Pancreas (tissue), 10 donors: ENCODE results near the gene OR10A3. TPM values are rescaled to one million over a fixed set of nuclear protein-coding genes. Genes with fewer than 3 reads are reported as not detected.

Experiments
- ATAC-seq, 4 donors: fragments of 200-7000 bp; cut with Tn5 transposase; one replicate each; pipeline versions ENCODE4 v1.8.0 to v1.9.1; 2020; ENCODE audit warnings: mild to moderate bottlenecking in 4 of 4, moderate library complexity in 4 of 4
- DNase-seq, 6 donors: peaks; one replicate each; pipeline ENCODE4 v3.0.0-alpha.2; 2020
- FAIRE-seq: peaks from 2 replicates; lab custom pipeline; 2012; peaks lifted over from hg19 to GRCh38; lab: Jason Lieb, UNC
- H3K27ac ChIP-seq, 4 donors: fragments of 200-600 bp; sonication (generic); 1 replicate in 3 of 4; 2 replicates in 1 of 4; pipeline versions ENCODE4 v1.5.0 to v1.8.0; 2020
- H3K27me3 ChIP-seq, 4 donors: fragments of 200-600 bp; one replicate each; pipeline ENCODE4 v1.8.0; 2021
- H3K36me3 ChIP-seq, 3 donors: fragments of 200-600 bp; sonication (generic) in 1 of 3; one replicate each; pipeline versions ENCODE4 v1.5.0 to v1.8.0; 2020 to 2021
- H3K4me1 ChIP-seq, 3 donors: fragments of 200-600 bp; one replicate each; pipeline ENCODE4 v1.8.0; 2021
- H3K4me3 ChIP-seq, 4 donors: fragments of 200-600 bp; sonication (generic) in 2 of 4; one replicate each; pipeline versions ENCODE4 v1.5.0 to v1.8.0; 2020 to 2021
- H3K9me3 ChIP-seq, 4 donors: fragments of 200-600 bp; one replicate each; pipeline ENCODE4 v1.8.0; 2021
- CTCF ChIP-seq, 4 donors: fragments of 200-600 bp; sonication (generic) in 3 of 4; IDR thresholded peaks; one replicate each; pipeline versions ENCODE4 v1.5.0 to v1.8.0; 2021; ENCODE audit warnings: antibody characterized with exemption in 4 of 4
- WGBS, 2 donors: extraction: QIAGEN DNeasy Blood & Tissue Kit; methylation state at CpG; one replicate each; pipeline ENCODE4 v1.1.7; 2013; 5-methylcytosine and 5-hydroxymethylcytosine counted together
- intact Hi-C, 3 donors: fragments of 100-400 bp; cut with DNase I; formaldehyde crosslinking; loops; one replicate each; pipeline versions ENCODE4 v1.11.1 to v1.14.2; 2022
- polyA plus RNA-seq, 2 donors: library from polyadenylated mRNA; stranded (reverse); fragments of 200-250 nt; gene quantifications; one replicate each; pipeline ENCODE4 v1.2.3, GENCODE V29; 2013
- total RNA-seq, 6 donors: library from RNA; stranded (reverse); fragmentation: NEBNext Ultra II Directional in 4 of 6; extraction: Animal tissue kit (Norgen Biotek cat#: 25700) in 4 of 6; gene quantifications; one replicate each; pipeline versions ENCODE4 v1.2.1 to v1.2.4, GENCODE V29; 2021 to 2023
- donor health status: healthy with polysubstance abuse.
- donor health status: DM: no; HTN: no; CAD: no; lungs with moderate emphysema.
- donor health status: DM: no; HTN: no; CAD: no.
- donor health status: control.
- donor health status: control.
- donor health status: Bipolar disorder and iron deficiency.
- donor health status: DM: yes; HTN: yes; CAD: no.
- donor health status: DM: no; HTN: no; CAD: no.
- donor health status: DM: no; HTN: no; CAD: no.
- donor health status: DM: yes; HTN: yes; CAD: no.

Gene OR10A3
- total and polyA plus RNA-seq, 8 donors: not detected

GRCh38 chr11:7918141-7918540 is 23.4 kb downstream of the OR10A3 start:
- H3K4me1 ChIP-seq: no peaks in the 10 kb centered on the region
- no peak overlapping the region for H3K27ac ChIP-seq
- TF ChIP-seq CTCF (IDR thresholded peaks at IDR 0.05): no peak
- ATAC-seq (no peak), FAIRE-seq (no peak), DNase-seq (no peak)
- no peaks in the 10 kb centered on the region for H3K27me3 ChIP-seq
- intact Hi-C loops: no loop called here
- H3K4me3 ChIP-seq: no peak overlapping the region
- WGBS, 2 donors: 65 to 76% methylated on average over 2 of the region's 2 CpGs
- no peaks in the 10 kb centered on the region for H3K9me3 ChIP-seq
- H3K36me3 ChIP-seq: no peaks in the 10 kb centered on the region

- H3K27me3 ChIP-seq: no peaks in the 10 kb centered on the region
- no peak overlapping the region for H3K27ac ChIP-seq
- H3K4me1 ChIP-seq: peaks cover 0 to 9% (median 0%) of the 10 kb centered on the region in 3 donors
- no peaks in the 10 kb centered on the region for H3K9me3 ChIP-seq
- intact Hi-C loops: no loop called here
- FAIRE-seq (no peak), ATAC-seq (no peak), DNase-seq (no peak)
- H3K36me3 ChIP-seq: no peaks in the 10 kb centered on the region
- no peak overlapping the region for H3K4me3 ChIP-seq
- TF ChIP-seq CTCF (IDR thresholded peaks at IDR 0.05): no peak
Observed at GRCh38 chr11:7911011-7911410, 30.5 kb downstream of the OR10A3 start.

GRCh38 chr11:7910286-7910788 is 31.2 kb downstream of the OR10A3 start:
- FAIRE-seq: no peak
- Histone ChIP-seq H3K4me1 (peaks cover 0 to 9% (median 0%) of the 10 kb centered on the region in 3 donors), H3K27ac (no peak overlapping the region), H3K4me3 (no peak overlapping the region), H3K27me3 (no peaks in the 10 kb centered on the region), H3K36me3 (no peaks in the 10 kb centered on the region), H3K9me3 (no peaks in the 10 kb centered on the region)
- no peak for DNase-seq
- intact Hi-C loops: no loop called here
- WGBS, 2 donors: 17 to 32% methylated on average over 2 of the region's 2 CpGs
- no peak for ATAC-seq
- no peak for TF ChIP-seq CTCF (IDR thresholded peaks at IDR 0.05)

DNA sequence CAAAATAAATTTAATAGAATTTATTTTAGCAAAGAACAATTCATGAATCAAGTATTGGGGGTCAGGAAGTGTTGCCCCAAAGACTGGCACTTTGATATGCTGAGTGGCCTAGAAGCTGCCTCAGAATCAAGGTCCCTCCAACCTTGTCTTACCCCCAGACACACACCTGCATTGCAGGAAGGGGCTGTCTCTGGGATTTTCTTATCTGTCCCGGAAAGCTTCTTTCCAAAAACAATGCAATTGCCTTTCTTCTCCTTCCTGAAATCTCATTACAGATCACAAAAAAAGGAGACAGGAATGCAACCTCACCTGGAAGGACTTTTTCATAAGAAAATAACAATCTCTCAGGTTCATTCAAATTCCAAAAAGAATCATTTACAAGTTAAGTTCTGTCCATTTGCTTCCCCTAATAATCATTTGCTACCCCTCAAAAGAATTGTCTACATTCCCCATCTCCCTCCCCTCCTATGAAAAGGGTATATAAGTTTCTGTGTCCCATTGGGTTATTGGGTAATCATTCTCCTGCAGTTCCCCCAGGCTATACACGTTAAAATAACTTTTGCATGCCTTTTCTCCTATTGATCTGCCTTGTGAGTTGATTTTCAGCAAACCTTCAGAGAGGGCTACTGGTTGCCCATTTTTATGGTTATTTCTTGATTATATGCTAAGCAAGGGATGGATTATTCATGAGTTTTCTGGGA is 31.8 kb downstream of the OR10A3 start:
- no peaks in the 10 kb centered on the region for H3K9me3 ChIP-seq
- intact Hi-C loops: no loop called here
- H3K27ac ChIP-seq: no peak overlapping the region
- WGBS, 2 donors: 31 to 35% methylated on average over 2 of the region's 2 CpGs
- H3K36me3 ChIP-seq: no peaks in the 10 kb centered on the region
- no peak for FAIRE-seq
- H3K27me3 ChIP-seq: no peaks in the 10 kb centered on the region
- no peak for DNase-seq
- TF ChIP-seq CTCF (IDR thresholded peaks at IDR 0.05): no peak
- H3K4me3 ChIP-seq: no peak overlapping the region
- peaks cover 0 to 9% (median 0%) of the 10 kb centered on the region in 3 donors for H3K4me1 ChIP-seq
- ATAC-seq: no peak

GRCh38 chr11:7907121-7907520 is 34.4 kb downstream of the OR10A3 start:
- ATAC-seq: no peak
- TF ChIP-seq CTCF (IDR thresholded peaks at IDR 0.05): no peak
- peaks cover 0 to 9% (median 0%) of the 10 kb centered on the region in 3 donors for H3K4me1 ChIP-seq
- no peak for DNase-seq
- H3K9me3 ChIP-seq: no peaks in the 10 kb centered on the region
- no peak overlapping the region for H3K4me3 ChIP-seq
- FAIRE-seq: no peak
- no peaks in the 10 kb centered on the region for H3K27me3 ChIP-seq
- intact Hi-C loops: no loop called here
- H3K36me3 ChIP-seq: no peaks in the 10 kb centered on the region
- WGBS, 2 donors: 50 to 51% methylated on average over 3 of the region's 3 CpGs
- H3K27ac ChIP-seq: no peak overlapping the region
